ENCODE data around the gene TLN1. TPM values are rescaled to one million over a fixed set of nuclear protein-coding genes. Genes with fewer than 3 reads are reported as not detected.

The TLN1 gene
- total RNA-seq, 1 donor: 287 TPM

GRCh38 chr9:35689542-35690293, 42.3 kb downstream of the TLN1 start, which contains the start of gene TPM2:
Gene TPM2, minus strand, starts transcription at chr9:35689925. Its CDS starts 108 bp downstream, at chr9:35689817.
- peak within 1 kb of the TSS; percentile 79 for H3K4me3 ChIP-seq (ENCODE audit: low read depth, low read length)
- TF ChIP-seq CTCF (IDR thresholded peaks at IDR 0.05; ENCODE audit: insufficient read depth, low read length): no peak
- DNase-seq (ENCODE audit: low read depth): peak; percentile 68

- peak overlapping the region; percentile 79 for H3K4me3 ChIP-seq (ENCODE audit: low read depth, low read length)
- no peak for TF ChIP-seq CTCF (IDR thresholded peaks at IDR 0.05; ENCODE audit: insufficient read depth, low read length)
- peak; percentile 84 for DNase-seq (ENCODE audit: low read depth)
Measured at GRCh38 chr9:35688558-35689541, 43.1 kb downstream of the TLN1 start.

GRCh38 chr9:35687972-35688557, 43.9 kb downstream of the TLN1 start:
- peak overlapping the region; percentile 79 for H3K4me3 ChIP-seq (ENCODE audit: low read depth, low read length)
- DNase-seq (ENCODE audit: low read depth): no peak
- no peak for TF ChIP-seq CTCF (IDR thresholded peaks at IDR 0.05; ENCODE audit: insufficient read depth, low read length)

- no peak for DNase-seq (ENCODE audit: low read depth)
- H3K4me3 ChIP-seq (ENCODE audit: low read depth, low read length): peak overlapping the region; percentile 79
- no peak for TF ChIP-seq CTCF (IDR thresholded peaks at IDR 0.05; ENCODE audit: insufficient read depth, low read length)
Measured at GRCh38 chr9:35687306-35687705, 44.7 kb downstream of the TLN1 start.

- TF ChIP-seq CTCF (IDR thresholded peaks at IDR 0.05; ENCODE audit: insufficient read depth, low read length): no peak
- peak overlapping the region; percentile 35 for H3K4me3 ChIP-seq (ENCODE audit: low read depth, low read length)
- DNase-seq (ENCODE audit: low read depth): peak; percentile 35
Measured at GRCh38 chr9:35686222-35687203, 45.5 kb downstream of the TLN1 start.

All from fibroblast of the aortic adventitia (primary cell).